SU-DHL-6 (cell line): Measurements from ENCODE around the gene PLB1.

Source experiments
- EZH2phosphoT487 ChIP-seq: fragments of 200-600 bp; sonication (generic), shearing (Covaris generic); conservative IDR thresholded peaks from 2 replicates; pipeline ENCODE4 v1.6.1; 2018; ENCODE audit warnings: mild to moderate bottlenecking, antibody characterized with exemption, low read length, moderate library complexity, mixed read lengths
- TF ChIP-seq, protein P1 (sequence below): fragments of 200-600 bp; sonication (generic); IDR thresholded peaks from one replicate; pipeline ENCODE4 v1.5.1; 2017; ENCODE audit warnings: antibody characterized with exemption, mild to moderate bottlenecking, low read length, moderate library complexity; ENCODE audit not compliant: insufficient read depth, poor library complexity, severe bottlenecking

GRCh38 chr2:28521663-28522062, 25.8 kb downstream of the PLB1 start:
- TF ChIP-seq, protein P1, sequence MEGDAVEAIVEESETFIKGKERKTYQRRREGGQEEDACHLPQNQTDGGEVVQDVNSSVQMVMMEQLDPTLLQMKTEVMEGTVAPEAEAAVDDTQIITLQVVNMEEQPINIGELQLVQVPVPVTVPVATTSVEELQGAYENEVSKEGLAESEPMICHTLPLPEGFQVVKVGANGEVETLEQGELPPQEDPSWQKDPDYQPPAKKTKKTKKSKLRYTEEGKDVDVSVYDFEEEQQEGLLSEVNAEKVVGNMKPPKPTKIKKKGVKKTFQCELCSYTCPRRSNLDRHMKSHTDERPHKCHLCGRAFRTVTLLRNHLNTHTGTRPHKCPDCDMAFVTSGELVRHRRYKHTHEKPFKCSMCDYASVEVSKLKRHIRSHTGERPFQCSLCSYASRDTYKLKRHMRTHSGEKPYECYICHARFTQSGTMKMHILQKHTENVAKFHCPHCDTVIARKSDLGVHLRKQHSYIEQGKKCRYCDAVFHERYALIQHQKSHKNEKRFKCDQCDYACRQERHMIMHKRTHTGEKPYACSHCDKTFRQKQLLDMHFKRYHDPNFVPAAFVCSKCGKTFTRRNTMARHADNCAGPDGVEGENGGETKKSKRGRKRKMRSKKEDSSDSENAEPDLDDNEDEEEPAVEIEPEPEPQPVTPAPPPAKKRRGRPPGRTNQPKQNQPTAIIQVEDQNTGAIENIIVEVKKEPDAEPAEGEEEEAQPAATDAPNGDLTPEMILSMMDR, result no peak
- TF ChIP-seq EZH2phosphoT487, result no peak
